GM21825 (cell line): ENCODE measurements around the gene RGL1.
"Not testable (repeated sequence)": the region's sequence is repeated elsewhere in the genome, so short reads cannot be mapped to it uniquely, and the experiment has no call there.

Experiments
- ATAC-seq: cut with Tn5 transposase; IDR thresholded peaks from one replicate; pipeline ENCODE4 v1.9.1; 2021; ENCODE audit warnings: mild to moderate bottlenecking, moderate library complexity; ENCODE audit not compliant: unreplicated experiment

RGL1 gene

DNA sequence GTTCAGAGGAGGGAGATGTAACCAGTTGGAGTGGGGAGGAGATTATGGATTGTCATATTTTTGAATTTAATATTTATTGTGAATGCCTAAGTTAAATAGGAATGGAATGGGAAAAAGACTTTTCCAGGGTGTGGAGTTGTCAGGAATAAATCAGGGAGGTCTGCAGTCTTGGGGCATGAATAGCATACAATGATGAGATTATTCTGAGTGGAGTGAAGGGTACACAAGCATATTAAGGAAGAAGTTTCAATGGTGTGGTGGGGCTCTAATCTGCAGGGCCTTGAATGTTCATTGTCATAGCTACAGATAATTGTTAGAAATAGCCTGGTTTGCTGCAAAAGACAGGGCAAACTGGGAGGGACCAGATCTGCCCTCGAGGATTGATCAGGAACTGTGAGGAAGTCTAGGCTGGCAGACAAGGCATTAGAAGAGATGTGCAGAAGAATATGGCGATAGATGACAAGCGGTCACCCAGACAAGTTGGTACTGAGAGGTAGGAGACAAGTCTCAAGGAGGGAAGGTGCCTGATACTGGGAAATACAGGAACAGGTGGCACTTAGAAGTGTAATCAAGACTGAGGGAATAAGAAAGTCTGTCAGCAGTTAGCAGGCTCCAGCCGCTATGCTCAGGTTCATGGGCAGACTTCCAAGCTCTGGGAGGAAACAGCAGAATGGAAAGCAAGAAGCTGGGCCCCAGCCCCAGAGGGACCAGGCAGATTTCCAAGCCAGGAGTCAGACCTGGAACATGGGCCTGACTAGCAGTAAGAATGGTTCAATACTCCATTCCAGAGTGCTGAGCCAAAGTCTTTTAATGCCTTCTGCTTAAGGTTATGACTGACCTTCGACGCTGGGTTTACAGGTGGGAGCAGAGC is 20.9 kb upstream of the RGL1 start:
- ATAC-seq: no peak

DNA sequence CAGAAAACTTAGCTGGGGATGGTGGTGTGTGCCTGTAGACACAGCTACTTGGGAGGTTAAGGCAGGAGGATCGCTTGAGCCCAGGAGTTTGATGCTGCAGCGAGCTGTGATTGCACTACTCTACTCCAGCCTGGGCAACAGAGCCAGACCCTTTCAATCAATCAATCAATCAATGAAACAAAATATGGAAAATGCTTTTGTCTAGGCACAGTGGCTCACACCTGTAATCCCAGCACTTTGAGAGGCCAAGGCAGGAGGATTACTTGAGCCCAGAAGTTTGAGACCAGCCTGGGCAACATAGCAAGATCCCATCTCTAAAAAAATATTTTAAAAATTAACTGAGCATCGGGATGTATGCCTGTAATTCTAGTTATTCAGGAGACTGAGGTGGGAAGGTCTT is 19.0 kb upstream of the RGL1 start:
- ATAC-seq: not testable (repeated sequence)

DNA sequence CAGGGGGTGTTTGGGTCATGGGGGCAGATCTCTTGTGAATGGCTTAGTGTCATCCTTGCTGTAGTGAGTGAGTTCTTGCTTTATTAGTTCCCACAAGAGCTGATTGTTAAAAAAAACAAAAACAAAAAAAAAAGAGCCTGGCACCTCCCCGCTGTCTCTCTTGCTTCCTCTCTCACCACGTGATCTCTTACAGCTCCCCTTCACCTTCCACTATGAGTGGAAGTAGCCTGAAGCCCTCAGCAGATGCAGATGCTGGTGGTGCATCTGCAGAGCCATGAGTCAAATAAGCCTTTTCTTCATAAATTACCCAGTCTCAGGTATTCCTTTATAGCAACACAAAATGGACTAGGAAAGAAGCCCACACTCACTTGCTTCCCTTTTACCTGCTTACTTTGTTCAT is 17.2 kb upstream of the RGL1 start:
- no peak for ATAC-seq

DNA sequence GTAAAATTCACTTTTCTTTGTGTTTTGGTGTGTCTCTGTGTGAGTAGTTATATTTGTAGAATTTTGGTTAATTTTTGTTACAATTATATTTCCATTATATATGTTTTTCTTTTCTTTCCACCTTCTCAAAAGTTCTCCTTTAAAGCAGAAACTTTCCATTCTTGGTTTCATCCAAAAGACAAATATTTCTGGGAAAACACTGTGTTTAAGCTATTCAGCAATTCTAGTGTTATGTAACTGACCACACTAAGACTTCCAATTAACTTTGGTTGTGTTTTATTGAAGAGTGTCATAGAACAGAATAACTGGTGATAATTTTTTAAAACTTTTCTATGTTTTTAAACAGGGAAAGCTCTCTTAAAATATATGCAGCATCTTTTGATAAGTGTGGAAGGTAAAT is 13.6 kb upstream of the RGL1 start:
- no peak for ATAC-seq

DNA sequence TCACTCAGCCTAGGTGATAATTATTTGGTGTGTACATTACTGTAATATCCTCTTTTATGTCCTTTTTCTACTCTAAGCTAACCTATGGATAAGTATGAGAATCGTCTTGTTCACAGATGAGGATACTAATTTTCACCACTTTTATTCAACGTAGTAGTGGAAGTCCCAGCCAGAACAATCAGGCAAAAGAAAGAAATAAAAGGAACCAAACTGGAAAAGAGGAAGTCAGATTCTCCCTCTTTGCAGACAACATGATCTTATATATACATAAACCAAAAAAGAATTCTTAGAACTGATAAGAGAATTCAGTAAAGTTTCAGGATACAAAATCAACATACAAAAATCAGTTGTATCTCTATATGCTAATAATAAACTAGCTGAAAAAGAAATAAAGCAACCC is 12.6 kb upstream of the RGL1 start:
- no peak for ATAC-seq

DNA sequence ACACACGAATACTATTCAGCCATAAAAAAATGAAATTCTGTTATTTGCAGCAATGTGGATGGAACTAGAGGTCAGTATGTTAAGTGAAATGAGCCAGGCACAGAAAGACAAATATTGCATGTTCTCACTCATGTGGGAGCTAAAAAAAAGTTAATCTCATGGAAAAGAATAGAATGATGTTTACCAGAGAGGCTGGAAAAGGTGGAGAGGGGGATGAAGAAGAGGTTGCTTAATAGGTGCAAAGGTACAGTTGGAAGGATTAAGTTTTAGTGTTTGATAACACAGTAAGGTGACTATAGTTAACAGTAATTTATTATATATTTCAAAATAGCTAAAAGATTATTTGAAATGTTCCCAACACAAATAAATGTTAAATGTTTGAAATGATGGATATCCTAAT is 10.8 kb upstream of the RGL1 start:
- ATAC-seq: no peak

DNA sequence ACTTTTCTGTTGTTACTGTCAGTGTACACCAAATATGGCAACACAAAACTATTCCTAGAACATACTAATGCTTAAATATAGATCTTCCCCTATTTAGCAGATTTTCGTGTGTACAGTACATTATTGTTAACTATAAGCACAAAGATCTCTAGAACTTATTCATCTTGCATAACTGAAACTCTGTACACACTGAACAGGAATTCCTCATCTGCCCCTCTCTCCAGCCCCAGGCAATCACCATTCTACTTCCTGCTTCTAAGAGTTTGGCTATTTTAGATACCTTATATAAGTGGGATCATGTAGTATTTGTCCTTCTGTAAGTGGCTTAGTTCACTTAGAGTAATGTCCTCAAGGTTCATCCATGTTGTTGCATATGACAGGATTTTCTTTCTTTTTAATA is 4.5 kb upstream of the RGL1 start:
- no peak for ATAC-seq

DNA sequence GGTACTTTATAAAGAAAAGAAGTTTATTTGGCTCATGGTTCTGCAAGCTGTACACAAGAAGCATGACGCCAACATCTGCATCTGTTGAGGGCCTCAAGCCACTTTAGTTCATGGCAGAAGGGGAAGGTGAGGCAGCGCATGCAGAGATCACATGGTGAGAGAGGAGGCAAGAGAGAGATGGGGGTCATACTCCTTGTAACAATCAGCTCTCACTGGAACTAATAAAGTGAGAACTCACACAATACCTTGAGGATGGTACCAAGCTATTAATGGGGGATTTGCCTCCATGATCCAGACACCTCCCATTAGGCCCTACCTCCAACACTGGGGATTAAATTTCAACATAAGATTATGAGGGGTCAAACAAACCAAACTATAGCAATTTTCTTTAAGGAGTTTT is 3.3 kb upstream of the RGL1 start:
- no peak for ATAC-seq

DNA sequence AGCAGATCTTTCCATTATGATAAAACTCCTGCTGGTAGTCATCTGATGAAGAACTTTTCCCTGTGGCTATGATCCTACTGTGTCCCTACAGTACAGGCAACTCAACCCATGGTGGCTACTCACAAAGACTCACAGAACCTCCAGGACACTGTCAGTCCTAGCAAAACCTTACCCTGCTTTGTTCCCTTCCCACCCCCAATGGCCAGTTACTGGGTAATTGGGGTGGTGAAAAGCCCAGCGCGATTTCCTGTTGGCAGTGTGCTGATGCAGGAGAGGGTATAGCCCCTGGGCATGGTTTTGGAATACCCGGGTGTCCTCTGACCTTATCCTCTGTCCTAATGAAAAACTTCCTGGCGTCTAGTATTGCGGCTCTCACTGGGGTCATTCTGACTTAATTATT is 533 bp upstream of the RGL1 start:
- no peak for ATAC-seq

DNA sequence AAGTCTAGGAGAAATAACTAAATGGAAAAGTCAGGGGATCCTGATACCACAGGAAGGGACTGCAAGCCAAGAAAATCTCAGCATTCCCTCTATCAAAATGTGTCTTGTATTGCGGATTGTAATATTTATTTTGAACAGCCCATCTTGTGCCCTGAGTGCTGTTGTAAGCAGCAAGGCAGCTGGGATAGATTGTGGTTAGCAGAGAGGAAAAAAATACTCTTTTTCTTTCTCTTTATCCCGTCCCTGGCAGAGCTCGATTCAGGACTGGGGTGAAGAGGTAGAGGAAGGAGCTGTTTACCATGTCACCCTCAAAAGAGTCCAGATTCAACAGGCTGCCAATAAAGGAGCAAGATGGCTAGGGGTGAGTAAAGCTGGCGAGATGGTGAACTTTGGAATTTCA is 1.2 kb downstream of the RGL1 start:
- ATAC-seq: no peak

DNA sequence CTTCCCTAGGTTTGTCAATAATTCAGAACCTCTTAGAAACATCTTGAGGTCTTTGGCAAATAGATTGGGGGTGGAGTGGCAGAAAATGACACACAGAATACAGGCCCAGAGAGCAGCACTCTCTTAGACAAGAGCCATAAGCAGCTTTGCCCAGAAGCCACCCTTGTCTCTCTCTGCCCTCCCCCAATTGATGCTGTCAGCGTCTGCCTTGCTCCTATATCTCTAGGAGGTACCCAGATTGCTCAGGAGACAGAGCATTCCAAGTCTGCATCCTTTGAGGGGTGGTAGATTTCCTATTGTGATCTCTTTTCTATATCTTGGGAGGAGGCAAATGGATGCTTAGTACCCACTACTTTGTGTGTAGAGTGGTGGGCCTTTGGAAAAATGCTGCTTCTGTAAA is 1.8 kb downstream of the RGL1 start:
- no peak for ATAC-seq

DNA sequence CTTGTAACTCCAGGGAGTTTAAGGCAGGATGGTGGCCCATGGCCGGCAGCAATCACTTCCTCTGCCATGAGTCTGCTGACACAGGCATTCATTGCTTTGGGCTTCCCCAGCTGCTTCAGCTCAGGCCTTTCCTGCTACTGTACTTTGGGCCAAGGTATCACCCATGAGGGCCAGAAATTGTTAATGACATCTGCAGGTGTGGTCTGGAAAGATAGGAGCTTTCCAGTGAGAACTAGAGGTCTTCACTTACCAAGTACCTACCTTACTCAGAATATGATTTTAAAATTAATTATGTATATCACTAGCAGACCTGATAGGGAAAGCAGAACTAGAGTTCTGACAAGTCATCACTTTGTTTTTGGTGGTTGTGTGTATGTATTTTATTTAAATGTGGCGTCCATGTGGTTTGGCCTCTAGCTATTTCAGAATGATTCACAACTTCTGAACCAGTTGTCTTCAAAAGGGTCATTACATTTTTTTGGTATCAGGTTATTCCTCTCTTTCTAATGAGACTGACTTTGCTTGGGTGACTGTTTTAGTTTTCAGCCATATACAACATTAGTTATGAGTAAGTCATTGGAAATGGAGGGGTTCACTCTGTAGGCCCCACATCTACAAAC is 2.7 kb downstream of the RGL1 start:
- peak; percentile 50 for ATAC-seq

DNA sequence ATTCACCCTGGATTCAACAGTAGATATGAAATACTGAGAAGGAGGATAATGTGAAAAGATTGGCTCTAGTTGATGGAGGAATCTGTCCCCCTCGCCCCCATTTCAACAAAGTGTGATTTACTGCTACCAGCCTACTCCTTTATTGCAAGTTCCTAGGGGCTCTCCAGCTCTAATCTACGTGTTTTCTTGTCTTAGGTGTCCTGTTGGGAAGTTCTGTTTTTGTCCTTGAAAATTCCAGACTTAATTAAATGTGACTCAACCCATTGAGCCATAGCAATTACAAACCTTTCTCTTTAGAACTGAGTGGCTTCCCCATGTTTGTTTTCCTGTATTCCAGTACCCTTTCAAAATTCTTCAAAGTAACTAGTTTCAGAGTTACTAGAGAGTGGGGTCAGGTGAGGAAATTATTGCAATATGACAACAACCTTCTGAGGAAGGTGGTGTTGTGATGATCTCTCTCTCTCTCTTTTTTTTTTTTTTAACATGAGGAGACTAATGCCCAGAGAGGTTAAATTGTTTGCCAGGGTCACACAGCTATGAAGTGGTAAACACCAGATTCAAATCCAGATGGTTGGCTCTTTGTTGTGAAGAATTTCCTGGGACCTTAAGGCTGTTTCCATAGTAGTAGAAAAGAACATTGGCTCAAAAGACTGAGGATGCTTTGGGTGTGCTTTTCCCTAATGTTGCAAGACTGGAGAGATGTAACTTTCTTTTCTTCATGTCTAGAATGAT is 3.5 kb downstream of the RGL1 start:
- no peak for ATAC-seq

DNA sequence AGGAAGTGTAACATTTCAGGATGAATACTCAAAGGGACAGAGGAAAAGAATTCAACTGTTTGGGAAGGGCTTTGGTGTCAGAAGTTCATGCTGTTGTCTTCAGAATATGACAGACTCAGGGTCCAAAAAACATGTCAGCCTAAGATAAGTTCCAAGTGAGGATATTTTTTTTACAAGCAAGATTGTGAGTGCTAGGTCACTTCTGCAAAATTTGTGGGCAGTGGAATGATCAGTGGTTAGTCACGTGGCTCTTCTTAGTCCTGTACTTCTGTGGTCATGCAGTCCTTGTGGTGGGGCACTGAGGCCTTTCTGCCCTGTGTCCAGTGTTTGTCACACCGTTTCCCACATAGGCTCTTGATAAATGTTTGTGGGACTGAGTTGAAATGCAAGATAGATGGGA is 5.2 kb downstream of the RGL1 start:
- no peak for ATAC-seq

DNA sequence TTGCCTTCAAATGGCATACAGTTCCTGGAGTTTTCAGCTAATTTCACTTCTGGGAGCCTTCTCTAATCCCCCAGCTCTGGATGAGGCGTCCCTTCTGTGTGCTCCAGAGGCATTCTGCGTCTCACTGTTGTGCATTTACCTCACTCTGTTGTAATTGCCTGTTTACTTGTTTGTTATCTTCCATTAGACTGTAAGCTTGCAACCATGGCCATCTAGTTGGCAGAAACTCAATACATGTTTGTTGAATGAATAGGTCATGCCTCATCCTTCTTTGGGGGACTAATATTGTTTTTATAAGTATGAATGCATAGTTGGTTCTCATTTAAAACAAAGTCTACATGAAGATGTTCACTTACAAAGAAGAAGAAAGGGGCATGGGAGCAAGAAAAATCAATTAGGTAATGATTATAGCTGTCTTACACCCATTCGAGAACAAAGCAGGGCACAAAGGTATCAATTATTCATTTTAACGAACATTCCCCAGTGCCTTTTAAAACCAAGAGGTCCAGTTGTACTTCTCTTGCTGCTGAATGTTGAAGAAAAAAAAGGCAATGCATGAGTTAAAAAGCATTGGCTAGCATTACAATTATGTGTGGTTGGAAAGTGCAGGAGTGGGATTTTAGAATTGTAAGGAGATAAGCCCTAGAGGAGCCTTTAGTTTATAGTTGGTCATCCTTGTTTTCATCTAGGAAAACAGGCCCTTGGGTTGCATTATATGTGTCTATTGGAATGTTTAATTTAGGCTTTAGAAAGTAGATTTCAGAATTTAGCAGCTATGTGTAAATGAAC is 6.0 kb downstream of the RGL1 start:
- ATAC-seq: no peak

DNA sequence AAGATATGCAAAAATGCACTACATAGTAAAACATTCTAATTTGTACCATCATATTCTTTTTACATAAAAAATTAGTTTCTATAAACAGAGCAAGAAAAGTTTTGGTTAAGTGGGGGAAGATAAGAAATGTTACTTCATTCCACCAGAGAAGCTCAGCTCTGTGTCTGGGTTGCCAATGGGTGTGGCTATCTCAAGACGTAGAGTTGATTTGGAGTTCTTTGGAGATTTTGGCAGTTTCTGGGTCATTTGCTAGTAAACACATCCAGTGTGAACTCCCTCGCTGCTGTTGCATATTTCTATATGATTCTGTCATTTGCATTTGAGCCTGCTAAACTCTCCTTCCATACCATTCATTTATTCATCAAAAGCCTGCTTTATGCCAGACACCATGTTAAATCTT is 7.2 kb downstream of the RGL1 start:
- ATAC-seq: no peak

DNA sequence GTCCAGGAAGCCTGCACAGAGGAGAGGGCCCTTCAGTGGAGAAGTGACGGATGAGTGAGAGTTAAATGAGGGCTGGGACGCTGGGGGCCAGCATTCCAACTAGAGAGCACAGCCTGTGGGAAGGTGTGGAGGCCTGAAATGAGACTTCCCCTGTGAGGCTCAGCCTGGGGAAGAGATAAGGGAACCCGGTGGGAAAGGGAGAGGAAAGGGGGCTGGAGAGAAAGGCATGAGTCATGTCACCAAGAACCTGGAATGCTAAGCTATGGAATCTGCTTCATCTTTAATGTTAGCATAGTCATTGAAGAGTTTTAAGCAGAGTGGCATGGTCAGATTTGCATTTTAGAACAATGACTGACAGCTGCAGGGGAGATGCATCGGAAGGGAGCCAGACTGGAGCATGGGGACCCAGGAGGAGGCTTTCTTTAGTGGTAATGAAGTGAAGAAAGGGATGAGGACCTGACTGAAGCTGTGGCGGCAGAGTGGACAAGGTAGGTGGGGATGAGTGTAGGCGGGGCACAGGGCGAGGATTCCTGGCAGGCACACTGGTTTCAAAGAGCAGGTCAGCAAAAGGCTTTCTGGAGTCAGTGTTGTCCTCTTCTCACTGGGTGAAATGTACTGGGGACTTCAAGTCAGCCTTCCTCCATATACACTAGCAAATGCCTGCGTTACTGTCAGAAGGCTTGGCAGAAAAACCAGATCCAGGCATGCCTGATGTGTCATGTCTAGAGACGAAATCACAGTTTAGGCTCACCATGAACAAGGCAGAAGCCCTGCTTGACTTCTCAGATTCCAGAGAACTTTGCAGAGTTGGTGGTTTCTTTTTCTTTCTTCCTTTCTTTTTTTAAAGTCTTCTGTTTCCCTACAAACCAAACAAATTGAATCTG is 8.0 kb downstream of the RGL1 start:
- ATAC-seq: no peak

DNA sequence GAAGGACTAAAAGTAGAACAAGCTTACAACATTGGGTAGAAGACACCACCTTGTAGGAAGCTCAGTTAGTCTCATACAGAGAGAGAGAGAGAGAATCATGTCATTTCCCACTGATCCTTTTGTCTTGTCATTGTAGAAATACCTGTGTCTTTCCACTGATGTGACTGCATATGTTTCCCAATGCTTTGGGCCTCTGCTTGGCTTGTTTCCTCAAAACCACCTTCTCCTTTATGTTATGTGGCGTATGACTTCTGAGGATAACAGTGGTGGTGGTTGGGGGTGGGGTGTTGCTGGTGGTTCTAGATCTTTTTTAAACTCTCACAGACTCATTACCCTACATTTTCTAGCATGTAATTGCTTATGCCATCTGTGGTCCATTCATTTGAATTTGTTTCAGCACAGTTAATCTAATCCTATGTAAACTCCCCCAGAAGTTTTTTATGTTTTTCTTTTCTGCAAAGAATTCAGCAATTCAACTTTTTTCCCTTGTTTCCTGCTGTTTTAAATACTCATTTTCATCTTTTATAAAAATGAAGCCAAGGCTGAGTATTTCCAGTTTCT is 9.3 kb downstream of the RGL1 start:
- ATAC-seq: no peak

DNA sequence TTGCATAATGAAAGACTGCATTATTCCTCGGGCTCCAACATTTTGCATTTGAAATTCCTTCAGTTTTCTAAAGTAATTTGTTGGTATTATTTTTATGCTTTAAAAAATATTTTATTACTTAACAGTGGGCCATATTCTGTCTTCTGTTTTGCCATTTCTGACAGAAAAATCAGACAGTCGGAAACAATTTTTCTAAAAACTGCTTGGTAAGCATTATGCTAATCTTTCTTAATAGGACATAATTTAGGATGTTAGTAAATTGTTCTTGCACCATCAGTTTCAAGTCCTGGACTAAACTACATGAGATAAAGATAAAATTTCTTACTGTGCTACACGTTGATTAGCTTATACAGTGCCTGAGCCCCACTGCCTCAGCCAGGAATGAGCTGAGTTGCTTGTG is 11.2 kb downstream of the RGL1 start:
- no peak for ATAC-seq
